ENCODE results near the gene ZFAND3.

DNA sequence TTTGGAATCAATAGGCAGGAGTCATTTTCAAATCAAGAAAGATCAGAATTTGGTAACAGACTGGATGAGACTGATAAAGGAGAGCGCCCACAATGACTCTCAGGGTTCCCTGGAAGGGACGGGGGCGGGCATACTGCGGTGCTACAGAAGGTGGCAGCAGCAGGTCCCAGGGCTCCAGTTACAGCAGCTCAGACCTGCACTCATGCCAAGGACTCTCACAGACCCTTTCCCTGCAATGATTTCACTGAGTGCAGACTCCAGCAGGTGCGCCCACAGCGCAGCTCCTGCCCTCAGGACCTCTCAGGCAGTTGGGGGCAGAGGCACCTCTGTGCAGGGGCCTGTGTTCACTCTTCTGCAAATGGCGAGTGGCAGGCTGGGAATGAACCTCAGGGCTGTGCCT is 359.8 kb downstream of the ZFAND3 start:
- TF ChIP-seq POLR2A (IDR thresholded peaks at IDR 0.05), result no peak
- TF ChIP-seq, protein P1, sequence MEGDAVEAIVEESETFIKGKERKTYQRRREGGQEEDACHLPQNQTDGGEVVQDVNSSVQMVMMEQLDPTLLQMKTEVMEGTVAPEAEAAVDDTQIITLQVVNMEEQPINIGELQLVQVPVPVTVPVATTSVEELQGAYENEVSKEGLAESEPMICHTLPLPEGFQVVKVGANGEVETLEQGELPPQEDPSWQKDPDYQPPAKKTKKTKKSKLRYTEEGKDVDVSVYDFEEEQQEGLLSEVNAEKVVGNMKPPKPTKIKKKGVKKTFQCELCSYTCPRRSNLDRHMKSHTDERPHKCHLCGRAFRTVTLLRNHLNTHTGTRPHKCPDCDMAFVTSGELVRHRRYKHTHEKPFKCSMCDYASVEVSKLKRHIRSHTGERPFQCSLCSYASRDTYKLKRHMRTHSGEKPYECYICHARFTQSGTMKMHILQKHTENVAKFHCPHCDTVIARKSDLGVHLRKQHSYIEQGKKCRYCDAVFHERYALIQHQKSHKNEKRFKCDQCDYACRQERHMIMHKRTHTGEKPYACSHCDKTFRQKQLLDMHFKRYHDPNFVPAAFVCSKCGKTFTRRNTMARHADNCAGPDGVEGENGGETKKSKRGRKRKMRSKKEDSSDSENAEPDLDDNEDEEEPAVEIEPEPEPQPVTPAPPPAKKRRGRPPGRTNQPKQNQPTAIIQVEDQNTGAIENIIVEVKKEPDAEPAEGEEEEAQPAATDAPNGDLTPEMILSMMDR (IDR thresholded peaks at IDR 0.05 in 4 of 5, conservative IDR thresholded peaks at IDR 0.05 in 1 of 5), result no peak

All from gastrocnemius medialis (tissue), 4 donors.